Neural crest cell (in vitro differentiated cells): ENCODE results near the gene BASP1. TPM values are rescaled to one million over a fixed set of nuclear protein-coding genes. Genes with fewer than 3 reads are reported as not detected.

ENCODE experiments used
- DNase-seq: peaks from one replicate; pipeline ENCODE4 v3.0.0; 2021; ENCODE audit warnings: low read depth, mixed read lengths, low spot score
- H3K27ac Mint-ChIP-seq: one replicate; pipeline ENCODE4 v1.8.0; 2021; ENCODE audit warnings: mild to moderate bottlenecking, mixed read lengths; ENCODE audit not compliant: unreplicated experiment
- H3K27me3 Mint-ChIP-seq: 2 replicates; pipeline ENCODE4 v1.8.0; 2021; ENCODE audit warnings: low read depth, mild to moderate bottlenecking, mixed read lengths
- H3K36me3 Mint-ChIP-seq: 2 replicates; pipeline ENCODE4 v1.8.0; 2021; ENCODE audit warnings: low read depth, mild to moderate bottlenecking, mixed read lengths
- H3K4me1 Mint-ChIP-seq: 2 replicates; pipeline ENCODE4 v1.8.0; 2021; ENCODE audit warnings: mixed read lengths
- H3K4me3 Mint-ChIP-seq: one replicate; pipeline ENCODE4 v1.8.0; 2021; ENCODE audit warnings: mild to moderate bottlenecking, mixed read lengths
- H3K9me3 Mint-ChIP-seq: 2 replicates; pipeline ENCODE4 v1.8.0; 2021; ENCODE audit warnings: mixed read lengths
- total RNA-seq: library from RNA; stranded (reverse); gene quantifications from 2 replicates; pipeline ENCODE4 v1.2.1, GENCODE V29; 2021
- TF ChIP-seq, protein P1 (sequence below): fragments of 200-600 bp; sonication (generic); conservative IDR thresholded peaks from 2 replicates; pipeline ENCODE4 v1.5.0; 2021; ENCODE audit warnings: antibody characterized with exemption, mild to moderate bottlenecking

BASP1 gene
- total RNA-seq, 1 donor from 2014 or later: 100 TPM

DNA sequence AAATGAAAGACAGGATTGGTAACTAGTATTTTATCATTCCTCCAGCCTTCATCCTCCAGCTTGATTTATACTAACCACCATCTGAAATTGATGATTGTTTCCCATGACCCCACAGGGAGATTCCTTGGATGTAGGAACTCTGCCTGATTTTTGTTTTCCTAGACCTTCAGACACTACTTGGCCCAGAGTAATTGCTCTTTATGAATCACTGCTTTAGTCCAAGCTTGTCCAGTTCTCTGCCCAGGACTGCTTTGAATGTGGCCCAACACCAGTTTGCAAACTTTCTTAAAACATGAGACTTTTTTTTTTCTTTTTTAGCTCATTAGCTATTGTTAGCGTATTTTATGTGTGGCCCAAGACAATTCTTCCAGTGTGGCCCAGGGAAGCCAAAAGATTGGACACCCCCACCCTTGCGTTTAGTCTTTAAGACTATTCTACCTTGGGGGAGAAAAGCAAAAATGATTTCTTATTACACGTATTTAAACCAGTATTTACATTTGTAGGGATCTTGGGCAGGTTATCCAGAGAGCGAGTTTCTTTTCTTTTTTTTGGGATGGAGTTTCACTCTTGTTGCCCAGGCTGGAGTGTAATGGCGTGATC lies 18.4 kb downstream of the BASP1 start:
- H3K36me3 Mint-ChIP-seq: peaks cover 15% of the 10 kb centered on the region
- peaks cover 15% of the 10 kb centered on the region for H3K4me1 Mint-ChIP-seq
- peaks cover 5% of the 10 kb centered on the region for H3K9me3 Mint-ChIP-seq
- H3K27ac Mint-ChIP-seq: no peak overlapping the region
- TF ChIP-seq, protein P1, sequence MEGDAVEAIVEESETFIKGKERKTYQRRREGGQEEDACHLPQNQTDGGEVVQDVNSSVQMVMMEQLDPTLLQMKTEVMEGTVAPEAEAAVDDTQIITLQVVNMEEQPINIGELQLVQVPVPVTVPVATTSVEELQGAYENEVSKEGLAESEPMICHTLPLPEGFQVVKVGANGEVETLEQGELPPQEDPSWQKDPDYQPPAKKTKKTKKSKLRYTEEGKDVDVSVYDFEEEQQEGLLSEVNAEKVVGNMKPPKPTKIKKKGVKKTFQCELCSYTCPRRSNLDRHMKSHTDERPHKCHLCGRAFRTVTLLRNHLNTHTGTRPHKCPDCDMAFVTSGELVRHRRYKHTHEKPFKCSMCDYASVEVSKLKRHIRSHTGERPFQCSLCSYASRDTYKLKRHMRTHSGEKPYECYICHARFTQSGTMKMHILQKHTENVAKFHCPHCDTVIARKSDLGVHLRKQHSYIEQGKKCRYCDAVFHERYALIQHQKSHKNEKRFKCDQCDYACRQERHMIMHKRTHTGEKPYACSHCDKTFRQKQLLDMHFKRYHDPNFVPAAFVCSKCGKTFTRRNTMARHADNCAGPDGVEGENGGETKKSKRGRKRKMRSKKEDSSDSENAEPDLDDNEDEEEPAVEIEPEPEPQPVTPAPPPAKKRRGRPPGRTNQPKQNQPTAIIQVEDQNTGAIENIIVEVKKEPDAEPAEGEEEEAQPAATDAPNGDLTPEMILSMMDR: no peak
- H3K27me3 Mint-ChIP-seq: no peaks in the 10 kb centered on the region
- H3K4me3 Mint-ChIP-seq: no peak overlapping the region
- no peak for DNase-seq

DNA sequence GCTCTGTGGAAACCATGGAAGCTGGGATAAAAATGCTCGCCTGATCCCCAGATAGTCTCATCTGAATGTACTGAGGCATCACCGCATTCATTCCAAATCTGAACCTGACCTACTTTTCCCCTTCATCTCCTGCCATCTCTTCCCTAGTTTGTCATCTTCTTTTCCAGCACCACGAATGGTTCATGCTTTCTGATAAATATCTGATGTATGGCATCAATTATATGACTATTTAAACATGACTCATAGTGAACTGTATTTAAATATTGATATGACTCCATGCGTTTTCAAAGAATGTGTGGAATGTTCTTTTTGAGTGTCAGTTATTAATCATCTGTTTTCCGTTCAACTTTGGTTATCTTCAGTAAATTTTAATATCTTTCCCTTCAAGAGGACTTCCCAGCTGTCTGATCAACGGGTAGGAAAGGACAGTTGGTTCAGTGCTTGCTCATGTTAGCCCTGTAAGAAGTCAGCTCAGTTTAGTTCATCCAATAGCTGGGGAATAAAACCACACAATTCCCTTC lies 21.1 kb downstream of the BASP1 start:
- peaks cover 31% of the 10 kb centered on the region for H3K4me1 Mint-ChIP-seq
- H3K36me3 Mint-ChIP-seq: peaks cover 9% of the 10 kb centered on the region
- H3K27ac Mint-ChIP-seq: peak overlapping the region; percentile 17
- H3K4me3 Mint-ChIP-seq: no peak overlapping the region
- no peak for DNase-seq
- H3K9me3 Mint-ChIP-seq: peaks cover 2% of the 10 kb centered on the region
- TF ChIP-seq, protein P1: no peak
- H3K27me3 Mint-ChIP-seq: no peaks in the 10 kb centered on the region

DNA sequence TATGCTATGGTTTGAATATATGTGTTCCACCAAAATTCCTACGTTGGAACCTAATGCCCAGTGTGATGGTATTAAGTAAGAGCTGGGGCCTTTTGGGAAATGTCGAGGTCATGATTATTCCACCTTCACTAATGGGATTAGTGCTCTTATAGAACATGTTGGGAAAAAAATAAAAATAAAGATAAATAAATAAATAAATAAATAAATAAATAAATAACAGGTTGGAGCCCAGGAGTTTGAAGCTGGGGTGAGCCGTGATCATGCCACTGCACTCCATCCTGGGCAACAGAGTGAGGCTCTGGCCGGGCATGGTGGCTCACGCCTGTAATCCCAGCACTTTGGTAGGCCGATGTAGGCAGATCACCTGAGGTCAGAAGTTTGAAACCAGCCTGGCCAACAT lies 22.5 kb downstream of the BASP1 start:
- peaks cover 2% of the 10 kb centered on the region for H3K9me3 Mint-ChIP-seq
- DNase-seq: no peak
- H3K27me3 Mint-ChIP-seq: no peaks in the 10 kb centered on the region
- H3K36me3 Mint-ChIP-seq: peaks cover 8% of the 10 kb centered on the region
- H3K27ac Mint-ChIP-seq: no peak overlapping the region
- TF ChIP-seq, protein P1: no peak
- no peak overlapping the region for H3K4me3 Mint-ChIP-seq
- peaks cover 32% of the 10 kb centered on the region for H3K4me1 Mint-ChIP-seq

DNA sequence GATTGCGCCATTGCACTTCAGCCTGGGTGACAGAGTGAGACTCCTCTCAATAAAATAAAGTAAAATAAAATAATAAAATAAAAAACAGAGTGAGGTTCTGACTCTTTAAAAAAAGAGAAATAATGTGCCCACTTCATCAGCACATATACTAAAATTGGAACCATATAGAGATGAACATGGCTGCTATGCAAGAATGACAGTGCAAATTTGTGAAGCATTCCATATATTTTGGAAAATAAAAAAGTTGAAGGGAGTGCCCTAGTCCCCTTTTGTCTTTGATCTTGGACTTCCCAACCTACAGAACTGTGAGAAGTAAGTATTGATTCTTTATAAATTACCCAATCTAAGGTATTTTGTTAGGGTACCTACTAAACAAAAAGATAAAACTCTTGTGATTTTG lies 23.1 kb downstream of the BASP1 start:
- Mint-ChIP-seq H3K27ac (no peak overlapping the region), H3K4me3 (no peak overlapping the region), H3K9me3 (peaks cover 2% of the 10 kb centered on the region), H3K4me1 (peaks cover 31% of the 10 kb centered on the region), H3K27me3 (no peaks in the 10 kb centered on the region), H3K36me3 (peaks cover 8% of the 10 kb centered on the region)
- TF ChIP-seq, protein P1: no peak
- no peak for DNase-seq

DNA sequence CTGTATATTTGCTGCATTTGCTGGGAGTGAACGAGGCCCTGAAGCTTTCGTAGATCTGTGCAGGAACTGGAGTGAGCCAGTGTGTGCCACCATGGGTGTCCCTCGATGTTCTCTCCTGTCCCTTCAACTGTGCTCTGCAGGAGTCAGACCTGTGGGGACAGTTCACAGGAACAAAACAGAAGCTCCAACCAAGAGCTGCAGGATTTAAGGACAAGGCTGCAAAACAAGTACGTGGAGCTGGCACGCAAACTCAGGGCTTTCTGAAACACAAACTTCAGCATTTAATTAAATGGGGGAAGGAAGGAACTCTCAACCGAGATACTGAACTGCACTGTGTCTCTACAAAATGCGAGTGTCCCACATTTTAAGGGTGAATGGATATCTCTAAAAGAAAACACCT lies 24.2 kb downstream of the BASP1 start:
- H3K27ac Mint-ChIP-seq: no peak overlapping the region
- H3K27me3 Mint-ChIP-seq: no peaks in the 10 kb centered on the region
- DNase-seq: no peak
- peaks cover 3% of the 10 kb centered on the region for H3K36me3 Mint-ChIP-seq
- TF ChIP-seq, protein P1: no peak
- no peaks in the 10 kb centered on the region for H3K9me3 Mint-ChIP-seq
- no peak overlapping the region for H3K4me3 Mint-ChIP-seq
- peaks cover 28% of the 10 kb centered on the region for H3K4me1 Mint-ChIP-seq
